ENCODE measurements around the gene LRPPRC. TPM values are rescaled to one million over a fixed set of nuclear protein-coding genes. Genes with fewer than 3 reads are reported as not detected.

Gene LRPPRC
- total RNA-seq, 1 donor from 2014 or later, result 214 TPM

DNA sequence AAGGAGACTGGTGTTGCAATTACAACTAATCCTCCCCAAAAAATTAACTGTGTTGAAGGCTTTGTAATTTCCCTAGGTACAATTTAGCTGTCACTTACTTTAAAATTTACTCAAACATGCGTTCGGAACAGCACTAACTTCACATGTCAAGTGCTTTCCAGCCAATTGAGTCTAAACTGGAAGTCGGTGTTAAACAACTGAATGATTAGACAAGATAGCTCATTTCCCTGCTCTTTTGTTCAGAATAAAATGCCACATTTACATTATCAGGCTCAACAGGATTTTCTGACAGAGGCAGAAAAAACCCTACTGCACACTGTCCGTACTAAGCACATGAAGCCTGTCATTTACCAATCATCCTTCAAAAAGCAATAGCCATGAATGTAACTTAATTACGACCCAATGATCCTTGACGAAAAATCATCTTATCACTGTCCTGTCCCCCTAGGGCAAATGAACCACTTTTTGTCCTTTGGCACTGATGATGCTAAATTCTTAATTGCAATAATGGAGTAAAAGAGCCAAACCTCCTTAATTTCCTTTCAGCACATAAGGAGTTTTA is 56.0 kb downstream of the LRPPRC start:
- Histone ChIP-seq H3F3A (ENCODE audit: low read depth) (peaks cover under 1% of the 10 kb centered on the region), H3K79me2 (ENCODE audit: low read depth) (peaks cover 19% of the 10 kb centered on the region), H4K20me1 (ENCODE audit: low read depth) (no peaks in the 10 kb centered on the region), H3K9me3 (ENCODE audit: low read depth) (no peaks in the 10 kb centered on the region), H2AFZ (replicated peaks) (no peak overlapping the region), H3K27ac (no peak overlapping the region), H3K4me2 (no peak overlapping the region), H3K4me3 (no peak overlapping the region), H3K9ac (no peak overlapping the region), H3K4me1 (no peaks in the 10 kb centered on the region), H3K36me3 (peaks cover 32% of the 10 kb centered on the region), H3K27me3 (no peaks in the 10 kb centered on the region)
- TF ChIP-seq EZH2phosphoT487 (IDR thresholded peaks at IDR 0.05), result no peak
- TF ChIP-seq EZH2 (IDR thresholded peaks at IDR 0.05), result no peak
- TF ChIP-seq, protein P1, sequence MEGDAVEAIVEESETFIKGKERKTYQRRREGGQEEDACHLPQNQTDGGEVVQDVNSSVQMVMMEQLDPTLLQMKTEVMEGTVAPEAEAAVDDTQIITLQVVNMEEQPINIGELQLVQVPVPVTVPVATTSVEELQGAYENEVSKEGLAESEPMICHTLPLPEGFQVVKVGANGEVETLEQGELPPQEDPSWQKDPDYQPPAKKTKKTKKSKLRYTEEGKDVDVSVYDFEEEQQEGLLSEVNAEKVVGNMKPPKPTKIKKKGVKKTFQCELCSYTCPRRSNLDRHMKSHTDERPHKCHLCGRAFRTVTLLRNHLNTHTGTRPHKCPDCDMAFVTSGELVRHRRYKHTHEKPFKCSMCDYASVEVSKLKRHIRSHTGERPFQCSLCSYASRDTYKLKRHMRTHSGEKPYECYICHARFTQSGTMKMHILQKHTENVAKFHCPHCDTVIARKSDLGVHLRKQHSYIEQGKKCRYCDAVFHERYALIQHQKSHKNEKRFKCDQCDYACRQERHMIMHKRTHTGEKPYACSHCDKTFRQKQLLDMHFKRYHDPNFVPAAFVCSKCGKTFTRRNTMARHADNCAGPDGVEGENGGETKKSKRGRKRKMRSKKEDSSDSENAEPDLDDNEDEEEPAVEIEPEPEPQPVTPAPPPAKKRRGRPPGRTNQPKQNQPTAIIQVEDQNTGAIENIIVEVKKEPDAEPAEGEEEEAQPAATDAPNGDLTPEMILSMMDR (IDR thresholded peaks at IDR 0.05), result no peak
- H3K27ac Mint-ChIP-seq, result no peak overlapping the region
- no peaks in the 10 kb centered on the region for H3K4me1 Mint-ChIP-seq
- no peaks in the 10 kb centered on the region for H3K9me3 Mint-ChIP-seq
- no peak overlapping the region for H3K4me3 Mint-ChIP-seq
- no peaks in the 10 kb centered on the region for H3K27me3 Mint-ChIP-seq (ENCODE audit: insufficient read depth, low read depth)
- peaks cover 11% of the 10 kb centered on the region for H3K36me3 Mint-ChIP-seq
- no peak for DNase-seq (ENCODE audit: low spot score)

DNA sequence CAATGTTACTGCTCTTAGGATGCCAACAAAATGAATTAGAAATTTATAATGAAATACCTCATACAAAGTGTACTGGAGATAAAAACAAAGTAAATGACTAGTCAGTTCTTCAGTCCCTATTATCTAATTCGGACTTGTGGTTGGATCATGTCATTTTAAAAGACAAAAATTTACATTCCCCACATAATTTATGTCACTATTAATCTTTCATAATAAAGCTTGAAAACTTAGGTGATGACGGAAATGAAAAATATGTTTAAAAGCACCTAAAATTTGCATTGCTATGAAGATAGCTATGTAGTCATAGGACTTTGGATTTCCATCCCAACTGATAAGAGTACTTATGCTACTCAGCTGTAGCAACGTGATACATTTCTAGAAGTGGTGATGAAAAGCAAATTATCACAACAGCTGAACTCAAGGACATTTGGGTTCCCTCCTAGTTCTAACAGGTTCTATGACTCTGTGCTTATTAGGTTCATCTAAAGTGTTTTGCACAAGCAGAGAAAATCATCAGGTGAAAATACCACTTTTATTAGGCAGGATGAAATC is 58.4 kb downstream of the LRPPRC start:
- H3K4me3 Mint-ChIP-seq, result no peak overlapping the region
- no peaks in the 10 kb centered on the region for H3K27me3 ChIP-seq
- no peak overlapping the region for H3K4me2 ChIP-seq
- no peaks in the 10 kb centered on the region for H4K20me1 ChIP-seq (ENCODE audit: low read depth)
- H3F3A ChIP-seq (ENCODE audit: low read depth), result no peaks in the 10 kb centered on the region
- H3K9me3 ChIP-seq (ENCODE audit: low read depth), result no peaks in the 10 kb centered on the region
- DNase-seq (ENCODE audit: low spot score), result no peak
- no peak overlapping the region for H3K9ac ChIP-seq
- peaks cover 14% of the 10 kb centered on the region for H3K79me2 ChIP-seq (ENCODE audit: low read depth)
- no peak for TF ChIP-seq EZH2phosphoT487 (IDR thresholded peaks at IDR 0.05)
- TF ChIP-seq, protein P1 (IDR thresholded peaks at IDR 0.05), result no peak
- no peak for TF ChIP-seq EZH2 (IDR thresholded peaks at IDR 0.05)
- no peak overlapping the region for H3K4me3 ChIP-seq
- H3K27ac ChIP-seq, result no peak overlapping the region
- no peaks in the 10 kb centered on the region for H3K9me3 Mint-ChIP-seq
- peaks cover 25% of the 10 kb centered on the region for H3K36me3 ChIP-seq
- H2AFZ ChIP-seq (replicated peaks), result no peak overlapping the region
- peaks cover 15% of the 10 kb centered on the region for H3K36me3 Mint-ChIP-seq
- no peaks in the 10 kb centered on the region for H3K27me3 Mint-ChIP-seq (ENCODE audit: insufficient read depth, low read depth)
- H3K27ac Mint-ChIP-seq, result no peak overlapping the region
- H3K4me1 ChIP-seq, result peaks cover 9% of the 10 kb centered on the region
- no peaks in the 10 kb centered on the region for H3K4me1 Mint-ChIP-seq

DNA sequence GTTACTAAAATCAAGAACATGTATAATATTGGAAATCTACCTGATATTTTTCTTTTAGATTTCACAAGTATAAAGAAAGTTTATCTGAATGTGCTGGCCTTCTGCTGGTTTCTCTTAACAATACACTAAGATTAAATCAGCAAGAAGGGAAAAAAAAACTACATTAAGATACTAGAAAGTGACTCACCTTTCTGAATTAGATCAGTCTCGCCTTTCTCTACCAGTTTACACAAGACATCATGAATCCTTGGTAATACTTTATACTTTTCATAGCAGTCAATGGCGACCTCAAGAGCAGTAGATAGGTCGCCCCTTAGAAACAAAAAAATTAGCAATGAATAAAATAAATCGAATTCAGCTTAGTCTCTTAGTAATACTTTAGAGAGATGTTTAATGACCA is 61.2 kb downstream of the LRPPRC start:
- H3K27ac ChIP-seq, result peak overlapping the region; percentile 30
- H3K4me2 ChIP-seq, result no peak overlapping the region
- Mint-ChIP-seq H3K27ac (no peak overlapping the region), H3K27me3 (ENCODE audit: insufficient read depth, low read depth) (no peaks in the 10 kb centered on the region), H3K4me1 (no peaks in the 10 kb centered on the region), H3K36me3 (peaks cover 20% of the 10 kb centered on the region), H3K9me3 (no peaks in the 10 kb centered on the region), H3K4me3 (no peak overlapping the region)
- H3K4me3 ChIP-seq, result no peak overlapping the region
- peaks cover 20% of the 10 kb centered on the region for H3K79me2 ChIP-seq (ENCODE audit: low read depth)
- no peak for TF ChIP-seq EZH2phosphoT487 (IDR thresholded peaks at IDR 0.05)
- TF ChIP-seq, protein P1 (IDR thresholded peaks at IDR 0.05), result no peak
- no peak for TF ChIP-seq EZH2 (IDR thresholded peaks at IDR 0.05)
- no peak overlapping the region for H3K9ac ChIP-seq
- no peaks in the 10 kb centered on the region for H3K27me3 ChIP-seq
- H4K20me1 ChIP-seq (ENCODE audit: low read depth), result no peaks in the 10 kb centered on the region
- peaks cover 28% of the 10 kb centered on the region for H3K4me1 ChIP-seq
- H3K9me3 ChIP-seq (ENCODE audit: low read depth), result no peaks in the 10 kb centered on the region
- H3K36me3 ChIP-seq, result peaks cover 5% of the 10 kb centered on the region
- DNase-seq (ENCODE audit: low spot score), result no peak
- no peaks in the 10 kb centered on the region for H3F3A ChIP-seq (ENCODE audit: low read depth)
- H2AFZ ChIP-seq (replicated peaks), result no peak overlapping the region

All from neural progenitor cell (in vitro differentiated cells).